ENCODE results near the gene LHFPL5.

Gene LHFPL5

DNA sequence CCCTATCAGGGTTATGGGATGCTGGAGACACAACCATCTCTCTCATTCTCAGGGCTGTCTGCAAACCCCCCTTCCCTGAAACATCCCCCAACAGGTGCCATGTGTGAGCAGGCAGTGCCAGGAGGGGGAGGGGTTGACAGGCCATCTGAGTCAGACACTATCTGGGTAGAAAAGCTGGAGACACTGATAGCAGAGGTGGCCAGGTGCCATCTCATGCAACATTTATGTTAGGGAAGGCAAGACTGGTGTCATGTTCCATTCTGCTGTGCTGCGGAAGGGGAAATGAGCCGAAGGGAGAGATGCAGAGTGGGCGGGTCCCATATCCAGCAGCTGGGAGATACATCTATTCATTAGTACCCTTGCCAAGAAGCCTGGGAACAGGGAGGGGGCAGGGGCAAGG, 3.5 kb downstream of the LHFPL5 start:
- H3K27ac ChIP-seq: no peak overlapping the region
- no peak for TF ChIP-seq ZFX (IDR thresholded peaks at IDR 0.05; ENCODE audit: borderline replicate concordance)
- TF ChIP-seq, protein P1, sequence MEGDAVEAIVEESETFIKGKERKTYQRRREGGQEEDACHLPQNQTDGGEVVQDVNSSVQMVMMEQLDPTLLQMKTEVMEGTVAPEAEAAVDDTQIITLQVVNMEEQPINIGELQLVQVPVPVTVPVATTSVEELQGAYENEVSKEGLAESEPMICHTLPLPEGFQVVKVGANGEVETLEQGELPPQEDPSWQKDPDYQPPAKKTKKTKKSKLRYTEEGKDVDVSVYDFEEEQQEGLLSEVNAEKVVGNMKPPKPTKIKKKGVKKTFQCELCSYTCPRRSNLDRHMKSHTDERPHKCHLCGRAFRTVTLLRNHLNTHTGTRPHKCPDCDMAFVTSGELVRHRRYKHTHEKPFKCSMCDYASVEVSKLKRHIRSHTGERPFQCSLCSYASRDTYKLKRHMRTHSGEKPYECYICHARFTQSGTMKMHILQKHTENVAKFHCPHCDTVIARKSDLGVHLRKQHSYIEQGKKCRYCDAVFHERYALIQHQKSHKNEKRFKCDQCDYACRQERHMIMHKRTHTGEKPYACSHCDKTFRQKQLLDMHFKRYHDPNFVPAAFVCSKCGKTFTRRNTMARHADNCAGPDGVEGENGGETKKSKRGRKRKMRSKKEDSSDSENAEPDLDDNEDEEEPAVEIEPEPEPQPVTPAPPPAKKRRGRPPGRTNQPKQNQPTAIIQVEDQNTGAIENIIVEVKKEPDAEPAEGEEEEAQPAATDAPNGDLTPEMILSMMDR (IDR thresholded peaks at IDR 0.05): no peak

DNA sequence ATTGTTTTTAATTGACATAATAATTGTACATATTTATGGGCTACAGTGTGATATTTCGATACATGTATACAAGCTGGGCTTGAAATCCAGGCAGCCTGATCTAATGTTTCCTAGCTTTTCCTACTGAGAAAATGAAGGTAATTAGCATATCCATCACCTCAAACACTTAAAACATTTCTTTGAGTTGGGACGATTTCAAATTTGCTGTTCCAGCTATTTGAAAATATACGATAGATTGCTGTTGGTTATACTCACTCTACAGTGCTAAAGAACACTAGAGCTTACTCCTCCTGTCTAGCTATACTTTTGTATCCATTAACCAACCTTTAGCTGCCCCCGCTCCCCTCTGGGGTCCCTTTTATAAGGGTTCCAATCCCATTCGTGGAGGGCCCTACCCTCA, 4.7 kb downstream of the LHFPL5 start:
- no peak overlapping the region for H3K27ac ChIP-seq
- TF ChIP-seq ZFX (IDR thresholded peaks at IDR 0.05; ENCODE audit: borderline replicate concordance): no peak

DNA sequence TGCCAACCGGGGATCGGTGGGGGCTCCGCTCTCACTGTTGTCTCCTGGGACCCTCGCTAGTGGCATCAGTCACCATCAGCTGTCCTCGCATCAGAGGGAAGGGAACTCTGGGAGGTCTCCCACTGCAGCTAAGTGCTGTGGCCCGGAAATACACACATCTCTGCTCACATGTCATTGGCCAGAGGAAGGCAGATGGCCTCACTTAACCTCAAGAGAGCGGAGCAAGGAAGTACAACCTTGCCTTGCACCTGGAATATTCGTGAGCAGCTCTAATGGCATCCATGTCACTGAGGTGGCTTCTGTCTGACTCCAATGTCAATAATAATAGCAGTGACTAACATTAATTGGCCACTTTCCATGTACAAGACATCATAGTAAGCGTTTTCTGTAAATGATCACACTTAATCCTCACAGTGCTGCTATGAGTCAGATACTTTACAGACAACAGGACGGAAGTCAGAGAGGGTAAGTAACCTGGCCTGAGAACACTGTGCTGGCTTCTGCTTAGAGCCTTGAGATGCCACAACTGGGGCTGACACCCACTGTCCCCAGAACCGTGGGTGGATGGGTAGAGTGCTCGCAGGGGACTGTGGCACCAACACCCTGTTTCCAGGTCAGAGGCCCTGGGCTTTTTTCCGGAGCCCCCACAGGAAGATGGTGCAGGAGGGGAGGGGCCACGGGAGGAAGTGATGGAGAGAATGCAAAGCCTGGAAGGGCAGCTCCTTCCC, 6.0 kb downstream of the LHFPL5 start:
- TF ChIP-seq, protein P1 (IDR thresholded peaks at IDR 0.05): no peak
- no peak for TF ChIP-seq ZFX (IDR thresholded peaks at IDR 0.05; ENCODE audit: borderline replicate concordance)
- peak overlapping the region; percentile 42 for H3K27ac ChIP-seq

DNA sequence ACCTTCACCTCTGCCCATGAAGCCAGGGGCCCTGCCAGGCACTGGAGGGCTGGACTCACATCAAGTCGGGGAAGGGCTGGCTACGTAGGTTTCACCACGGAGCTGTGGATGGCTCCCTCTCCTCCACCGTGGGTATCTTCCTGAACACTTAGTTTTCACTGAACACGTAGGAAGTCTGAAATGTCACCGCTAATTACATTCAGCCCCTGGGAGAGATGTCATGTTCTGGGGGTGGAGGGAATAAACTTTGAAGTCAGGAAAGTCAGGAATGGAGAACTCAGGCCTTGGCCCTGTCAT, 6.5 kb downstream of the LHFPL5 start:
- peak overlapping the region; percentile 42 for H3K27ac ChIP-seq
- TF ChIP-seq, protein P1 (IDR thresholded peaks at IDR 0.05): no peak
- TF ChIP-seq ZFX (IDR thresholded peaks at IDR 0.05; ENCODE audit: borderline replicate concordance): no peak

DNA sequence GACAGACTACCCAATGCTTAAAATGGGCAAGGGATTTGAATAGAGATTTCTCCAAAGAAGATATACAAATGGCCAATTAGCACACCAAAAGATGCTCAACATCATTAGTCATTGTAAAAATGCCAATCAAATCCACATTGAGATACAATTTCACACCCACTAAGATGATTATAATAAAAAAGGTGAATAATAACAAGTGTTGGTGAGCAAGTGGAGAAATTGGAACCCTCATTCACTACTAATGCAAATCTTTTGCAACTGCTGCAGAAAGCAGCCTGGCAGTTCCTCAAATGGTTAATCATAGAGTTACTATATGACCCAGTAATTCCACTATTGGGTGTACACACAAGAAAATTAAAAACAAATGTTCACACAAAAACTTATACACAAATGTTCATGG, 12.4 kb downstream of the LHFPL5 start:
- no peak overlapping the region for H3K27ac ChIP-seq
- TF ChIP-seq ZFX (IDR thresholded peaks at IDR 0.05; ENCODE audit: borderline replicate concordance): no peak
- TF ChIP-seq, protein P1 (IDR thresholded peaks at IDR 0.05): no peak

DNA sequence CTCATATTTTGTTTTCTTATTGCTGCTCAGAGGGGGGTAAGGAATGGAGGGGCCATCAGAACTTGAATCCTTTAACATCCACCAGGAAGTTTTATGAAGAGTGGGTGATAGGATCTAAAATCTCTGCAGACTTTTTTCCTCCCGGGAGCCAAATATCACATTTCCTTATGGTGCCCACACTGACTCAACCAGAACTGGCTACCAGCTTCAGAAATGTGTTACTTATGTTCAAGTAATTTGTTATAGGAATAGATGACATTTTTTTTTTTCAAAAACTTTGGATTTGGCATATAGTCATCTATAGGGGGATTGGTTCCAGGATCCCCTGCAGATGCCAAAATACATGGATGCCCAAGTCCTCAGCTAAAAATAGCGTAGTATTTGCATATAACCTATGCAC, 18.4 kb downstream of the LHFPL5 start:
- TF ChIP-seq, protein P1 (IDR thresholded peaks at IDR 0.05): no peak
- no peak for TF ChIP-seq ZFX (IDR thresholded peaks at IDR 0.05; ENCODE audit: borderline replicate concordance)
- H3K27ac ChIP-seq: no peak overlapping the region

DNA sequence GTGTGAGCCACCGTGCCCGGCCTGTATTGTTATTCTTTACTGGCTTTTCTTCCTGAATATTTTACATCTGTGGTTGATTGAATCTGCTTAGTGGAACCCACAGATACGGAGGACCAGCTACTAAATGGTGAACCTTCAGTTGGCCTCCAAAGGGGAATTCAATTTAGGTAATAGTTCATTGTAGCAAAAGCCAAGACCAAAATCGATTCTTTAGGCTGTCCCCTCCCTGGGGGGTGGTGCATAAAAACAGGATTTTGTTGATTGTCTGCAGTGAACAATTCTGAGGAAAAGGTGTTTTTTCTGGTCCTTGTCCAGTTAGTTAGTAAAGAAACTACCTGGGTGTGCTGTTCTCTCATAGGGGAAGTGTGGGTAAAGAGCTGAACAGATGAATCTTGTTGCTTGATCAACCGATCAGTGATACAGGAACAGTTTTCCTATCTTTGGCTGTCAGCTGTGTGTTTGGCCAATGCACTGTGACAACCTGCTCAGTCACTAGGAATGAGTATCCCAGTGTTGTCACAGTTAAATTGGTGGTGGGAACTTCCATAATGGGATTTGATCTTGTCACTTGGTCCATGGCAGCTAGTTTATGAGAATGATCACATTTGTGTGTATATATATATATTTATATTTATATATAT, 19.5 kb downstream of the LHFPL5 start:
- H3K27ac ChIP-seq: no peak overlapping the region
- TF ChIP-seq, protein P1 (IDR thresholded peaks at IDR 0.05): no peak
- TF ChIP-seq ZFX (IDR thresholded peaks at IDR 0.05; ENCODE audit: borderline replicate concordance): no peak

Data from 22Rv1 (cell line).